SK-N-SH treated with all-trans-retinoic acid at 6 μM for 48 hours (cell line): ENCODE results near the gene FLOT2.
A peak's percentile ranks its signal among the peaks of the same experiment; 100 is the strongest.

Source experiments
- ATAC-seq: fragments of 200-7000 bp; cut with Tn5 transposase; 3 replicates; pipeline ENCODE4 v1.9.1; 2020; ENCODE audit warnings: mild to moderate bottlenecking, moderate library complexity
- ARNTL ChIP-seq: fragments of 450-650 bp; formaldehyde crosslinking; IDR thresholded peaks from 2 replicates; pipeline ENCODE4 v1.5.0; 2020; ENCODE audit warnings: low read depth, mild to moderate bottlenecking, moderate library complexity, borderline replicate concordance
- BACH2 ChIP-seq: fragments of 250-450 bp; sonication (Bioruptor Pico); IDR thresholded peaks from 2 replicates; pipeline ENCODE4 v1.9.0; 2021; ENCODE audit warnings: mild to moderate bottlenecking, borderline replicate concordance
- CSDC2 ChIP-seq: fragments of 250-450 bp; sonication (Bioruptor Pico); IDR thresholded peaks from 2 replicates; pipeline ENCODE4 v1.5.0; 2020; ENCODE audit warnings: mild to moderate bottlenecking, moderate library complexity
- ESRRG ChIP-seq: fragments of 250-450 bp; sonication (Bioruptor Pico); IDR thresholded peaks from 2 replicates; pipeline ENCODE4 v1.6.1; 2021; ENCODE audit warnings: mild to moderate bottlenecking
- GLIS3 ChIP-seq: fragments of 250-450 bp; sonication (Bioruptor Pico); IDR thresholded peaks from 2 replicates; pipeline ENCODE4 v1.5.0; 2020; ENCODE audit warnings: mild to moderate bottlenecking, moderate library complexity
- ISL1 ChIP-seq: fragments of 250-450 bp; sonication (Bioruptor Pico); IDR thresholded peaks from 2 replicates; pipeline ENCODE4 v2.1.2; 2022; ENCODE audit warnings: mild to moderate bottlenecking, moderate library complexity
- OSR1 ChIP-seq: fragments of 250-450 bp; sonication (Bioruptor Pico); IDR thresholded peaks from 2 replicates; pipeline ENCODE4 v1.8.0; 2022; ENCODE audit warnings: moderate library complexity, mild to moderate bottlenecking, inconsistent platforms
- PPARA ChIP-seq: fragments of 250-450 bp; sonication (Bioruptor Pico); IDR thresholded peaks from 2 replicates; pipeline ENCODE4 v1.5.0; 2020; ENCODE audit warnings: mild to moderate bottlenecking, borderline replicate concordance
- RARB ChIP-seq: fragments of 250-450 bp; sonication (Bioruptor Pico); IDR thresholded peaks from 2 replicates; pipeline ENCODE4 v1.8.0; 2021; ENCODE audit warnings: mild to moderate bottlenecking, moderate library complexity
- SNAI2 ChIP-seq: fragments of 250-450 bp; sonication (Bioruptor Pico); IDR thresholded peaks from 2 replicates; pipeline ENCODE4 v1.5.0; 2020; ENCODE audit warnings: mild to moderate bottlenecking, moderate library complexity
- TCF4 ChIP-seq: fragments of 250-450 bp; sonication (Bioruptor Pico); IDR thresholded peaks from 2 replicates; pipeline ENCODE4 v1.8.0; 2021; ENCODE audit warnings: mild to moderate bottlenecking, moderate library complexity, borderline replicate concordance
- TOX ChIP-seq: fragments of 250-450 bp; sonication (Bioruptor Pico); IDR thresholded peaks from 2 replicates; pipeline ENCODE4 v1.8.0; 2021; ENCODE audit warnings: mild to moderate bottlenecking, moderate library complexity, borderline replicate concordance
- ZC3H10 ChIP-seq: fragments of 250-450 bp; sonication (Bioruptor Pico); IDR thresholded peaks from 2 replicates; pipeline ENCODE4 v1.5.1; 2021; ENCODE audit warnings: mild to moderate bottlenecking, moderate library complexity
- ZFP3 ChIP-seq: fragments of 250-450 bp; sonication (Bioruptor Pico); IDR thresholded peaks from 2 replicates; pipeline ENCODE4 v1.5.0; 2020; ENCODE audit warnings: mild to moderate bottlenecking, moderate library complexity
- ZFP30 ChIP-seq: fragments of 450-650 bp; formaldehyde crosslinking; IDR thresholded peaks from 2 replicates; pipeline ENCODE4 v1.5.0; 2022; ENCODE audit warnings: mild to moderate bottlenecking, moderate library complexity
- ZNF565 ChIP-seq: fragments of 450-650 bp; formaldehyde crosslinking; conservative IDR thresholded peaks from 2 replicates; pipeline ENCODE4 v1.5.0; 2020; ENCODE audit warnings: low read depth, mild to moderate bottlenecking, moderate library complexity
- ZNF70 ChIP-seq: fragments of 450-650 bp; formaldehyde crosslinking; IDR thresholded peaks from 2 replicates; pipeline ENCODE4 v1.5.0; 2020; ENCODE audit warnings: mild to moderate bottlenecking, moderate library complexity
- ZNF8 ChIP-seq: fragments of 450-650 bp; formaldehyde crosslinking; IDR thresholded peaks from 2 replicates; pipeline ENCODE4 v1.5.0; 2020; ENCODE audit warnings: mild to moderate bottlenecking, moderate library complexity
- TF ChIP-seq, protein P1 (sequence below): fragments of 250-450 bp; sonication (Bioruptor Pico); IDR thresholded peaks from 2 replicates; pipeline ENCODE4 v1.8.0; 2020; ENCODE audit warnings: mild to moderate bottlenecking, moderate library complexity, borderline replicate concordance
- TF ChIP-seq, protein P2 (sequence below): fragments of 250-450 bp; sonication (Bioruptor Pico); IDR thresholded peaks from 2 replicates; pipeline ENCODE4 v1.5.0; 2020; ENCODE audit warnings: mild to moderate bottlenecking, moderate library complexity
- TF ChIP-seq, protein P3 (sequence below): fragments of 250-450 bp; sonication (Bioruptor Pico); IDR thresholded peaks from 2 replicates; pipeline ENCODE4 v1.5.1; 2020; ENCODE audit warnings: low read depth, mild to moderate bottlenecking, moderate library complexity
- TF ChIP-seq, protein P4 (sequence below): fragments of 250-450 bp; sonication (Bioruptor Pico); IDR thresholded peaks from 2 replicates; pipeline ENCODE4 v1.8.0; 2021; ENCODE audit warnings: low read depth, mild to moderate bottlenecking, moderate library complexity, borderline replicate concordance
- TF ChIP-seq, protein P5 (sequence below): fragments of 250-450 bp; sonication (Bioruptor Pico); IDR thresholded peaks from 2 replicates; pipeline ENCODE4 v1.5.1; 2021; ENCODE audit warnings: mild to moderate bottlenecking, moderate library complexity

FLOT2 gene

DNA sequence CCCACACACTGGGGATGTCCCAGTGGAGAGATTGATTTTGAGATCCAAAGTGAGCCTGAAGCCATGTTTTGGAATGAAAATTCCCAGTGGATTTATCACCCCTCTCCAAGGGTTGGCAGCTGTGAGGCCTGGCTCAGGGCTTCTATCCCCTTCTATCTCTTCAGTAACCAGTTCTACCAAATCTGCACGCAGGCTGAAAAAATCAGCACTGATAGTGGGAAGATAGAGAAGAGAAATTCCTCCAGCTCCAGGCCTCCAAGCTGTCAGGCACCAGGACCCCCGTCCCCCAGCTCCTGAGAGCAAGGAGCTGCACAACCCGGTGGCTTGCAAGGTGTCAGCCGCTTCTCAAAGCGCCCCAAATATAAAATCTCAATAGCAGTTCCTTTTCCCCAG lies 1.0 kb downstream of the FLOT2 start:
- TF ChIP-seq ZFP30 (CRISPR knock-in tag), result no peak
- TF ChIP-seq, protein P1, sequence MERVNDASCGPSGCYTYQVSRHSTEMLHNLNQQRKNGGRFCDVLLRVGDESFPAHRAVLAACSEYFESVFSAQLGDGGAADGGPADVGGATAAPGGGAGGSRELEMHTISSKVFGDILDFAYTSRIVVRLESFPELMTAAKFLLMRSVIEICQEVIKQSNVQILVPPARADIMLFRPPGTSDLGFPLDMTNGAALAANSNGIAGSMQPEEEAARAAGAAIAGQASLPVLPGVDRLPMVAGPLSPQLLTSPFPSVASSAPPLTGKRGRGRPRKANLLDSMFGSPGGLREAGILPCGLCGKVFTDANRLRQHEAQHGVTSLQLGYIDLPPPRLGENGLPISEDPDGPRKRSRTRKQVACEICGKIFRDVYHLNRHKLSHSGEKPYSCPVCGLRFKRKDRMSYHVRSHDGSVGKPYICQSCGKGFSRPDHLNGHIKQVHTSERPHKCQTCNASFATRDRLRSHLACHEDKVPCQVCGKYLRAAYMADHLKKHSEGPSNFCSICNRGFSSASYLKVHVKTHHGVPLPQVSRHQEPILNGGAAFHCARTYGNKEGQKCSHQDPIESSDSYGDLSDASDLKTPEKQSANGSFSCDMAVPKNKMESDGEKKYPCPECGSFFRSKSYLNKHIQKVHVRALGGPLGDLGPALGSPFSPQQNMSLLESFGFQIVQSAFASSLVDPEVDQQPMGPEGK (CRISPR knock-in tag), result no peak
- no peak for TF ChIP-seq PPARA (CRISPR knock-in tag)
- no peak for TF ChIP-seq ESRRG (CRISPR knock-in tag)
- TF ChIP-seq ZNF70 (CRISPR knock-in tag), result no peak
- TF ChIP-seq TOX, result no peak
- TF ChIP-seq ISL1, result no peak
- no peak for TF ChIP-seq BACH2 (CRISPR knock-in tag)
- no peak for TF ChIP-seq TCF4 (CRISPR knock-in tag)
- TF ChIP-seq CSDC2 (CRISPR knock-in tag), result no peak
- no peak for TF ChIP-seq ZC3H10 (CRISPR knock-in tag)
- no peak for TF ChIP-seq ZNF8 (CRISPR knock-in tag)
- TF ChIP-seq, protein P2, sequence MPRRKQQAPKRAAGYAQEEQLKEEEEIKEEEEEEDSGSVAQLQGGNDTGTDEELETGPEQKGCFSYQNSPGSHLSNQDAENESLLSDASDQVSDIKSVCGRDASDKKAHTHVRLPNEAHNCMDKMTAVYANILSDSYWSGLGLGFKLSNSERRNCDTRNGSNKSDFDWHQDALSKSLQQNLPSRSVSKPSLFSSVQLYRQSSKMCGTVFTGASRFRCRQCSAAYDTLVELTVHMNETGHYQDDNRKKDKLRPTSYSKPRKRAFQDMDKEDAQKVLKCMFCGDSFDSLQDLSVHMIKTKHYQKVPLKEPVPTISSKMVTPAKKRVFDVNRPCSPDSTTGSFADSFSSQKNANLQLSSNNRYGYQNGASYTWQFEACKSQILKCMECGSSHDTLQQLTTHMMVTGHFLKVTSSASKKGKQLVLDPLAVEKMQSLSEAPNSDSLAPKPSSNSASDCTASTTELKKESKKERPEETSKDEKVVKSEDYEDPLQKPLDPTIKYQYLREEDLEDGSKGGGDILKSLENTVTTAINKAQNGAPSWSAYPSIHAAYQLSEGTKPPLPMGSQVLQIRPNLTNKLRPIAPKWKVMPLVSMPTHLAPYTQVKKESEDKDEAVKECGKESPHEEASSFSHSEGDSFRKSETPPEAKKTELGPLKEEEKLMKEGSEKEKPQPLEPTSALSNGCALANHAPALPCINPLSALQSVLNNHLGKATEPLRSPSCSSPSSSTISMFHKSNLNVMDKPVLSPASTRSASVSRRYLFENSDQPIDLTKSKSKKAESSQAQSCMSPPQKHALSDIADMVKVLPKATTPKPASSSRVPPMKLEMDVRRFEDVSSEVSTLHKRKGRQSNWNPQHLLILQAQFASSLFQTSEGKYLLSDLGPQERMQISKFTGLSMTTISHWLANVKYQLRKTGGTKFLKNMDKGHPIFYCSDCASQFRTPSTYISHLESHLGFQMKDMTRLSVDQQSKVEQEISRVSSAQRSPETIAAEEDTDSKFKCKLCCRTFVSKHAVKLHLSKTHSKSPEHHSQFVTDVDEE (CRISPR knock-in tag), result no peak
- no peak for TF ChIP-seq OSR1
- TF ChIP-seq ARNTL (CRISPR knock-in tag), result no peak
- TF ChIP-seq, protein P3, sequence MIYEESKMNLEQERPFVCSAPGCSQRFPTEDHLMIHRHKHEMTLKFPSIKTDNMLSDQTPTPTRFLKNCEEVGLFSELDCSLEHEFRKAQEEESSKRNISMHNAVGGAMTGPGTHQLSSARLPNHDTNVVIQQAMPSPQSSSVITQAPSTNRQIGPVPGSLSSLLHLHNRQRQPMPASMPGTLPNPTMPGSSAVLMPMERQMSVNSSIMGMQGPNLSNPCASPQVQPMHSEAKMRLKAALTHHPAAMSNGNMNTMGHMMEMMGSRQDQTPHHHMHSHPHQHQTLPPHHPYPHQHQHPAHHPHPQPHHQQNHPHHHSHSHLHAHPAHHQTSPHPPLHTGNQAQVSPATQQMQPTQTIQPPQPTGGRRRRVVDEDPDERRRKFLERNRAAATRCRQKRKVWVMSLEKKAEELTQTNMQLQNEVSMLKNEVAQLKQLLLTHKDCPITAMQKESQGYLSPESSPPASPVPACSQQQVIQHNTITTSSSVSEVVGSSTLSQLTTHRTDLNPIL (CRISPR knock-in tag), result no peak
- TF ChIP-seq ZFP3 (CRISPR knock-in tag), result no peak
- no peak for TF ChIP-seq GLIS3 (CRISPR knock-in tag)
- TF ChIP-seq, protein P4, sequence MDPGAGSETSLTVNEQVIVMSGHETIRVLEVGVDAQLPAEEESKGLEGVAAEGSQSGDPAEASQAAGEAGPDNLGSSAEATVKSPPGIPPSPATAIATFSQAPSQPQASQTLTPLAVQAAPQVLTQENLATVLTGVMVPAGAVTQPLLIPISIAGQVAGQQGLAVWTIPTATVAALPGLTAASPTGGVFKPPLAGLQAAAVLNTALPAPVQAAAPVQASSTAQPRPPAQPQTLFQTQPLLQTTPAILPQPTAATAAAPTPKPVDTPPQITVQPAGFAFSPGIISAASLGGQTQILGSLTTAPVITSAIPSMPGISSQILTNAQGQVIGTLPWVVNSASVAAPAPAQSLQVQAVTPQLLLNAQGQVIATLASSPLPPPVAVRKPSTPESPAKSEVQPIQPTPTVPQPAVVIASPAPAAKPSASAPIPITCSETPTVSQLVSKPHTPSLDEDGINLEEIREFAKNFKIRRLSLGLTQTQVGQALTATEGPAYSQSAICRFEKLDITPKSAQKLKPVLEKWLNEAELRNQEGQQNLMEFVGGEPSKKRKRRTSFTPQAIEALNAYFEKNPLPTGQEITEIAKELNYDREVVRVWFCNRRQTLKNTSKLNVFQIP (CRISPR knock-in tag), result no peak
- TF ChIP-seq SNAI2, result no peak
- TF ChIP-seq, all 23 proteins: peak for 0
- peak; percentile 25 for ATAC-seq

DNA sequence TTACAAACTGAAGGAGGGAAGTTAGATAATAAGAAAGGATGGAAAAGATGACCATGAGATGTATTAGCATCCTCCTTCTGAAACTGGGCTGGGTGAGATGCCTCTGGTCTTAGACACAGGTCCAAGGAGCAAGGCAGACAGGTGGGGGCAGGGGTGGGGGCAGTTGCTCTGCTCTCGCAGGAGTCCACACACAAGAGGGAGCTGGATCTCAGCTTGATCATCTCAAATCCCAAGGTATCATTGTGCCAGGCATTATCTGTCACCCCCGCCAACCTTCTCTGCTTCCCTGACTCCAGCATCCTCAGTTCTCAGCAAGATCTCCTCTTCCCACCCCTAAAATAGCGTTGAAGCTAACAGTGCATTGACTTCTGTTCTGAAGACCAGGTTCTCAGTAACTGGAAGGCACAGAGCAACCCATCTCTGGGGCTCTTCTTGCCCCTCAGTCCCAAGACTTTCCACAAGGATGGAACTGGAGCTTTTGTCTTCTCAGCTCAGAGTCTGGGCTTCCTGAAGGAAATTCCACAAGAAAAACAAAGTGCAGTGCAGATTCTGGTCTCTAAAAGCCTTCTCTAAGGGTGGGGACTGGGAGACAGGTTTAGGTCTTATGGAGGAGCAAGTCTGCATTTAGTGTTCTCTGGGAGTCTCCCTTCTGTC lies 1.6 kb downstream of the FLOT2 start:
- ATAC-seq, result peak; percentile 4; the same call in 1 of the 3 replicates
- TF ChIP-seq GLIS3 (CRISPR knock-in tag) (no peak), OSR1 (no peak), ESRRG (CRISPR knock-in tag) (no peak), TCF4 (CRISPR knock-in tag) (no peak), ARNTL (CRISPR knock-in tag) (no peak), RARB (CRISPR knock-in tag) (no peak), BACH2 (CRISPR knock-in tag) (no peak), SNAI2 (no peak), ZFP30 (CRISPR knock-in tag) (no peak), ZNF8 (CRISPR knock-in tag) (no peak), ZFP3 (CRISPR knock-in tag) (no peak), ZNF565 (CRISPR knock-in tag) (no peak), ISL1 (no peak), CSDC2 (CRISPR knock-in tag) (no peak), ZNF70 (CRISPR knock-in tag) (no peak)
- TF ChIP-seq, protein P3 (CRISPR knock-in tag), result no peak
- TF ChIP-seq, protein P4 (CRISPR knock-in tag), result no peak
- TF ChIP-seq, protein P2 (CRISPR knock-in tag), result no peak
- TF ChIP-seq, protein P5, sequence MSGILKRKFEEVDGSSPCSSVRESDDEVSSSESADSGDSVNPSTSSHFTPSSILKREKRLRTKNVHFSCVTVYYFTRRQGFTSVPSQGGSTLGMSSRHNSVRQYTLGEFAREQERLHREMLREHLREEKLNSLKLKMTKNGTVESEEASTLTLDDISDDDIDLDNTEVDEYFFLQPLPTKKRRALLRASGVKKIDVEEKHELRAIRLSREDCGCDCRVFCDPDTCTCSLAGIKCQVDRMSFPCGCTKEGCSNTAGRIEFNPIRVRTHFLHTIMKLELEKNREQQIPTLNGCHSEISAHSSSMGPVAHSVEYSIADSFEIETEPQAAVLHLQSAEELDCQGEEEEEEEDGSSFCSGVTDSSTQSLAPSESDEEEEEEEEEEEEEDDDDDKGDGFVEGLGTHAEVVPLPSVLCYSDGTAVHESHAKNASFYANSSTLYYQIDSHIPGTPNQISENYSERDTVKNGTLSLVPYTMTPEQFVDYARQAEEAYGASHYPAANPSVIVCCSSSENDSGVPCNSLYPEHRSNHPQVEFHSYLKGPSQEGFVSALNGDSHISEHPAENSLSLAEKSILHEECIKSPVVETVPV (CRISPR knock-in tag), result no peak
